Panc1 (cell line): Measurements from ENCODE around the gene DVL2. TPM values are rescaled to one million over a fixed set of nuclear protein-coding genes. Genes with fewer than 3 reads are reported as not detected.

Experiments used
- ATAC-seq: fragments of 200-7000 bp; cut with Tn5 transposase; 2 replicates; pipeline ENCODE4 v1.9.1; 2020; ENCODE audit warnings: mild to moderate bottlenecking, moderate library complexity
- BruUV-seq: library from RNA; stranded (reverse); fragments of 400-500 nt; replicated peaks from 2 replicates; lab custom pipeline; 2021; lab: Mats Ljungman, UMichigan
- CTCF ChIA-PET: fragments of 300-600 bp; sonication (Branson Sonifier 250); formaldehyde crosslinking; loops from one replicate; lab custom pipeline; 2022; ENCODE audit warnings: antibody characterized with exemption; lab: Charles Lee
- POLR2A ChIA-PET: fragments of 300-600 bp; sonication (Branson Sonifier 250); formaldehyde crosslinking; loops from one replicate; lab custom pipeline; 2022; ENCODE audit warnings: antibody characterized with exemption; lab: Charles Lee
- DNase-seq: peaks from one replicate; pipeline ENCODE4 v3.0.0-alpha.2; 2010; ENCODE audit warnings: low read depth, low spot score
- H3K27ac ChIP-seq: 2 replicates; pipeline ENCODE4 v1.5.1; 2011; ENCODE audit warnings: mild to moderate bottlenecking, low read length, inconsistent platforms
- H3K27me3 ChIP-seq: fragments of 200-500 bp; sonication (Bioruptor generic); 2 replicates; pipeline ENCODE4 v1.6.0; 2014; ENCODE audit warnings: low read length, inconsistent platforms; ENCODE audit not compliant: control insufficient read depth, insufficient read depth
- H3K36me3 ChIP-seq: fragments of 200-500 bp; sonication (Bioruptor generic); 2 replicates; pipeline ENCODE4 v1.5.1; 2014; ENCODE audit warnings: inconsistent platforms, mild to moderate bottlenecking, low read length, moderate library complexity; ENCODE audit not compliant: control insufficient read depth, insufficient read depth
- H3K4me1 ChIP-seq: 2 replicates; pipeline ENCODE4 v1.5.1; 2011; ENCODE audit warnings: inconsistent platforms, mild to moderate bottlenecking, low read length, moderate library complexity; ENCODE audit not compliant: control insufficient read depth, insufficient read depth
- H3K4me3 ChIP-seq, 2 experiments: 2 replicates each; pipeline ENCODE4 v1.5.1; 2011 to 2012; ENCODE audit warnings: low read depth in 2 of 2, low read length in 2 of 2, mild to moderate bottlenecking in 2 of 2, inconsistent platforms in 1 of 2, moderate library complexity in 1 of 2
- H3K9me3 ChIP-seq: fragments of 200-500 bp; sonication (Bioruptor generic); 2 replicates; pipeline ENCODE4 v1.5.1; 2014; ENCODE audit warnings: low read depth, mild to moderate bottlenecking, inconsistent platforms, low read length, moderate library complexity; ENCODE audit not compliant: control insufficient read depth, insufficient read depth
- POLR2AphosphoS5 ChIP-seq: IDR thresholded peaks from 2 replicates; pipeline ENCODE4 v1.6.1; 2012; ENCODE audit warnings: mild to moderate bottlenecking, low read depth, low read length, moderate library complexity
- REST ChIP-seq, 2 experiments: IDR thresholded peaks; 2 replicates each; pipeline ENCODE4 v1.6.1; 2011 to 2012; ENCODE audit warnings: low read depth in 2 of 2, control low read depth in 1 of 2, low read length in 1 of 2, mild to moderate bottlenecking in 1 of 2, moderate library complexity in 1 of 2; ENCODE audit not compliant: insufficient read depth in 1 of 2
- SIN3A ChIP-seq: IDR thresholded peaks from 2 replicates; pipeline ENCODE4 v1.6.1; 2012; ENCODE audit warnings: low read depth, mild to moderate bottlenecking, low read length, moderate library complexity, borderline replicate concordance; ENCODE audit not compliant: insufficient read depth
- TCF7L2 ChIP-seq: IDR thresholded peaks from 2 replicates; pipeline ENCODE4 v1.6.1; 2011; ENCODE audit warnings: mild to moderate bottlenecking, low read depth, low read length, inconsistent platforms
- in situ Hi-C: cut with HindIII; loops from 2 replicates; pipeline ENCODE4 v1.10.0; 2016; ENCODE audit warnings: low sequenced_read_pairs, low pct_unique_long_range_greater_than_20kb
- intact Hi-C: fragments of 100-400 bp; cut with micrococcal nuclease; formaldehyde crosslinking; loops from one replicate; pipeline ENCODE4 v1.10.0; 2022; ENCODE audit not compliant: unreplicated experiment
- total RNA-seq: library from RNA; stranded (reverse); gene quantifications from one replicate; pipeline ENCODE4 v1.2.1, GENCODE V29; 2021; ENCODE audit not compliant: unreplicated experiment
- TF ChIP-seq, protein P1 (sequence below): fragments of 450-650 bp; IDR thresholded peaks from 2 replicates; pipeline ENCODE4 v1.5.1; 2017; ENCODE audit warnings: mild to moderate bottlenecking

Gene DVL2
- total RNA-seq, 1 experiment from 2014 or later = 84.2 TPM

- TF ChIP-seq SIN3A (no peak), TCF7L2 (no peak), REST (IDR thresholded peaks at IDR 0.05; ENCODE audit: insufficient read depth in 1 of 2, low read depth in 2 of 2, low read length in 1 of 2) (no peak), POLR2AphosphoS5 (no peak)
- TF ChIP-seq, protein P1, sequence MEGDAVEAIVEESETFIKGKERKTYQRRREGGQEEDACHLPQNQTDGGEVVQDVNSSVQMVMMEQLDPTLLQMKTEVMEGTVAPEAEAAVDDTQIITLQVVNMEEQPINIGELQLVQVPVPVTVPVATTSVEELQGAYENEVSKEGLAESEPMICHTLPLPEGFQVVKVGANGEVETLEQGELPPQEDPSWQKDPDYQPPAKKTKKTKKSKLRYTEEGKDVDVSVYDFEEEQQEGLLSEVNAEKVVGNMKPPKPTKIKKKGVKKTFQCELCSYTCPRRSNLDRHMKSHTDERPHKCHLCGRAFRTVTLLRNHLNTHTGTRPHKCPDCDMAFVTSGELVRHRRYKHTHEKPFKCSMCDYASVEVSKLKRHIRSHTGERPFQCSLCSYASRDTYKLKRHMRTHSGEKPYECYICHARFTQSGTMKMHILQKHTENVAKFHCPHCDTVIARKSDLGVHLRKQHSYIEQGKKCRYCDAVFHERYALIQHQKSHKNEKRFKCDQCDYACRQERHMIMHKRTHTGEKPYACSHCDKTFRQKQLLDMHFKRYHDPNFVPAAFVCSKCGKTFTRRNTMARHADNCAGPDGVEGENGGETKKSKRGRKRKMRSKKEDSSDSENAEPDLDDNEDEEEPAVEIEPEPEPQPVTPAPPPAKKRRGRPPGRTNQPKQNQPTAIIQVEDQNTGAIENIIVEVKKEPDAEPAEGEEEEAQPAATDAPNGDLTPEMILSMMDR = no peak
- intact Hi-C loops (no loop called here), in situ Hi-C loops (no loop called here)
- Histone ChIP-seq H3K9me3 (no peaks in the 10 kb centered on the region), H3K36me3 (no peaks in the 10 kb centered on the region), H3K4me3 (no peak overlapping the region), H3K27ac (no peak overlapping the region), H3K4me1 (no peaks in the 10 kb centered on the region), H3K27me3 (no peaks in the 10 kb centered on the region)
- ChIA-PET POLR2A (no interaction called here), CTCF (no interaction called here)
- no TSS peak for BruUV-seq
- no peak for ATAC-seq
- no peak for DNase-seq
Observed at GRCh38 chr17:7190276-7190917, 43.9 kb downstream of the DVL2 start.

DNA sequence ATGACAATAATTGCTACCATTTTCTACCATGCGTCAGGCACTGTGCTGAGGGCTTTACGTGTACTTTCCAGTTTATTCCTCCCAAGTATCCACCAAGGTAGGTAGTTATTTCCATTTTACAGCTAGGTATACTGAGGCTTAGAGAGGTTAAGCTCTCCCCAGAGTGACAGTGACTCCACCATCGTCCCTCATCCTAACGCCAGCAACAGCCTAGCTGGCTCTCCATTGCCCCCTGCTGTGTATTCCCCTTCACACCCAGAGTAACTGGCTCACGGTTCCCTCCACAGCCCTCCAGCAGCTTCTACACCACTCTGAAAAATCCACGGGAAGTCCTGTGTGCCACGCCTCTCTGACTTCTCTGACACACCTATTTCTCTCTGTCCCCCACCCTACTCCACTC lies 48.1 kb downstream of the DVL2 start:
- no peak overlapping the region for H3K27ac ChIP-seq
- ChIA-PET POLR2A (no interaction called here), CTCF (interaction anchor here (0.7 kb wide), 1 partner anchor 9 kb away, joined by 3 read pairs; no protein-coding TSS in a partner anchor)
- no peak overlapping the region for H3K4me3 ChIP-seq
- no peaks in the 10 kb centered on the region for H3K36me3 ChIP-seq
- TF ChIP-seq REST (IDR thresholded peaks at IDR 0.05; ENCODE audit: insufficient read depth in 1 of 2, low read depth in 2 of 2, low read length in 1 of 2) (no peak), TCF7L2 (no peak), POLR2AphosphoS5 (no peak), SIN3A (no peak)
- TF ChIP-seq, protein P1 = no peak
- no peaks in the 10 kb centered on the region for H3K9me3 ChIP-seq
- H3K4me1 ChIP-seq = no peaks in the 10 kb centered on the region
- DNase-seq (no peak), ATAC-seq (no peak)
- intact Hi-C loops = no loop called here
- BruUV-seq = no TSS peak
- in situ Hi-C loops = no loop called here
- H3K27me3 ChIP-seq = no peaks in the 10 kb centered on the region
